ENCODE results near the gene PACSIN1.

GRCh38 chr6:34540841-34541240, 75.0 kb downstream of the PACSIN1 start:
- TF ChIP-seq, protein P1, sequence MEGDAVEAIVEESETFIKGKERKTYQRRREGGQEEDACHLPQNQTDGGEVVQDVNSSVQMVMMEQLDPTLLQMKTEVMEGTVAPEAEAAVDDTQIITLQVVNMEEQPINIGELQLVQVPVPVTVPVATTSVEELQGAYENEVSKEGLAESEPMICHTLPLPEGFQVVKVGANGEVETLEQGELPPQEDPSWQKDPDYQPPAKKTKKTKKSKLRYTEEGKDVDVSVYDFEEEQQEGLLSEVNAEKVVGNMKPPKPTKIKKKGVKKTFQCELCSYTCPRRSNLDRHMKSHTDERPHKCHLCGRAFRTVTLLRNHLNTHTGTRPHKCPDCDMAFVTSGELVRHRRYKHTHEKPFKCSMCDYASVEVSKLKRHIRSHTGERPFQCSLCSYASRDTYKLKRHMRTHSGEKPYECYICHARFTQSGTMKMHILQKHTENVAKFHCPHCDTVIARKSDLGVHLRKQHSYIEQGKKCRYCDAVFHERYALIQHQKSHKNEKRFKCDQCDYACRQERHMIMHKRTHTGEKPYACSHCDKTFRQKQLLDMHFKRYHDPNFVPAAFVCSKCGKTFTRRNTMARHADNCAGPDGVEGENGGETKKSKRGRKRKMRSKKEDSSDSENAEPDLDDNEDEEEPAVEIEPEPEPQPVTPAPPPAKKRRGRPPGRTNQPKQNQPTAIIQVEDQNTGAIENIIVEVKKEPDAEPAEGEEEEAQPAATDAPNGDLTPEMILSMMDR (IDR thresholded peaks at IDR 0.05): no peak
- TF ChIP-seq EZH2 (IDR thresholded peaks at IDR 0.05): no peak
- TF ChIP-seq EZH2phosphoT487 (IDR thresholded peaks at IDR 0.05): no peak

All from neural progenitor cell (in vitro differentiated cells).